HG02798 (cell line): ENCODE results near the gene F8A3.
"Not testable (repeated sequence)": the region's sequence is repeated elsewhere in the genome, so short reads cannot be mapped to it uniquely, and the experiment has no call there.

ENCODE experiments used
- ATAC-seq: cut with Tn5 transposase; IDR thresholded peaks from one replicate; pipeline ENCODE4 v1.9.1; 2021; ENCODE audit warnings: mild to moderate bottlenecking; ENCODE audit not compliant: unreplicated experiment, poor library complexity

The F8A3 gene

DNA sequence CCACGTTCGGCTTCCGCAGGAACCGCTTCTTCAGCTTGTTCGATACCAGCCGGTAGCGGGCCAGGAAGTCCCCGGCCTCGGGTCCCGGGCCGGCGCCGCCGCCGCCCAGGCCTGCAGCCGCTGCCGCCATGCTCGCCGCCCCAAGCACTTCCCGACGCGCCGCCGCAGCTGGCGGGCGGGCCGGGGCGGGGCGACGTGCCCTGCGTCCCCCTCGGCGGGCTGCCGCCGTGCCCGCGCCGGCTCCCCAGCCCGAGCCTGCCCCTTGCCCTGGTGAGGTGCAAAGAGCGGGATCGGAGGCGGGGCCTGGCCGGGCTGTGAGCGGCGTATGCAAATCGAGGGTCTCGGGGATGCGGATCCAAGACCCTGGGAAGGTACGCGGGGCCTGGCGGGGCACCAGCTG is at the start of gene F8A3:
Gene F8A3, minus strand, starts transcription at position 150 of the 400 bp plus-strand sequence. Its CDS starts 20 bp downstream, at position 130.
- ATAC-seq = peak; percentile 86

- no peak for ATAC-seq
These were observed 46.9 kb upstream of the F8A3 start for GRCh38 chrX:155505296-155505695.

GRCh38 chrX:155495134-155495533 is 36.7 kb upstream of the F8A3 start:
- not testable (repeated sequence) for ATAC-seq

DNA sequence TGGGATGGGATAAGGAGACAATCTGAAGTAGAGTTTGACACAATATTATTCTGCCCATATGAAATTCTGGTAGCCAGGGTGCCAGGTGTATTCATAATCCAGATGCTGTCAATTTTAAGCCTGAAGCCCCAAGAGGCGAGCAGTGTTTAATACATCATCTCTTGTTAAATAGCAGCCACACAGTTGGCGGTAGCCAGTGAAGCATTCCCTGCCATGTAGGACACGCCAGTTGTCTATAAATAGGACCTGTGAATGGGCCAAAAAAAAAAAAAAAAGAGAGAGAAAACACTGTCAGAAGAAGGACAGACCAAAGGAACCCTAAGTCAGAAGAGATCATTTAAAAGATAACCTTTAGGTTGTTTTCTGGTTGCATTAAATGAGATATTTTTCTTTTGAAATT is 33.0 kb upstream of the F8A3 start:
- not testable (repeated sequence) for ATAC-seq

DNA sequence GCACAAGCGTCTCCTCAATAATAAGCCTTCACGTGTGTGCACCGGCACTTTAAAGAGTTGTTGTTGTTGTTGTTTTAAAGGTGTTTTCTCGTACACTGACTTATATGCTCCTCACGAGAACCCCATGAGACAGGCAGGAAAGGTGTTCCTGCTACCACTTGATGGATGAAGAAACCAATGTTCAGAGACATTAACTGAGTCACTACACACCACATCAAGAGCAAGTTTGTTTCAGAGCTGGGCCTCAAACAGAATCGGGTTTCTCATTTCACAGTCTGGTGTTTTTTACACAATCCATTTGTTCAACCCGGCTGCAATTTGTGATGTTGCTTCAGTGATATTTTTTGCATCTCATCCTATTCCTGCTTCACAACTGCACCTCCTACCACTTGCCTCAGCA is 18.7 kb upstream of the F8A3 start:
- ATAC-seq = not testable (repeated sequence)

DNA sequence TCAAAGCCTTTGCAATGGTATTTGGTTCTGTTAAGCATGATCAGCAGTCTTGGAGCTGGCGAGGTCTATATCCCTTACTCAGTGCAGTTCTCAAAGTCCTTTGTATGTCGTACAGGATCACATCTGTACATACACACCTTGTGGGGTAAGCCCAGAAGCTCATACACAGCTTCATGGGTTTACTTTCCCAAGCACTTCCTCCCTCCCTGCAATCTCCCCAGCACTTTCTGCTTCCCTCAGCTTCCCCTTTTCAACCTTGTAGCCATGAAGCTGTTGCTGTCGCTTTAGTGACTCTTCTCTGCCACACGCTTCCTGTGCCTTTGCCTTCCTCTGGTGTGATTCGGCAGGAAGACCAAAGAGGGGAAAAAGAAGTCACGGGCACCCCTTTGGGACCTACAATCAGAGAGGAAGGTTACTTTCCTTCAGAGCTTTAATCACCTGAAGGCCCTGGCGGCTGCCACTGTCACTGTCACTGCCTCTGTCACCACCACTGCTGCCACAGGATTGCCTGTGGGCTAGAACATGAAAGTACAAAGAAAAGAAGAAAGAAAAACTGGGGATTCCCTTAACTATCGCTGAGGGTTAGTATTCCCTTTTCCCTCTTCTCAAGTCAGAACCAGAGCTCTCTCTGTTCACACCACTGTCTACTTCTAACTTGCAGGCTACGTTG is 8.0 kb upstream of the F8A3 start:
- peak; percentile 62 for ATAC-seq

GRCh38 chrX:155460501-155460900 is 2.1 kb upstream of the F8A3 start:
- not testable (repeated sequence) for ATAC-seq

- peak; percentile 61 for ATAC-seq
These were observed 516 bp downstream of the F8A3 start for GRCh38 chrX:155457761-155458447.

DNA sequence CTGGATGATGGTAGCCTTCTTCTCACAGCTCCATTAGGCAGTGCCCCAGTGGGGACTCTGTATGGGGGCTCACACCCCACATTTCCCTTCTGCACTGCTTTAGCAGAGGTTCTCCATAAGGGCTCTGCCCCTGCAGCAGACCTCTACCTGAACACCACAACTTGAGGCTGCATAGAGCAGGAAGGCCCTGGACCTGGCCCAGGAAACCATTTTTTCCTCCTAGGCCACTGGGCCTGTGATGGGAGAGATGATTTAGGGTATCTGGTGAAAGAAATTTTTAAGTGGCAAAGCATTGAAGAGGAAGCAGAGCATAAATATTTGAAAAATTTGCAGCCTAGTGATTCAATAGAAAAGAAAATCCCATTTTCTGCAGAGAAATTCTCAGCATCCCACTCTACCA is 17.3 kb downstream of the F8A3 start:
- ATAC-seq = no peak

DNA sequence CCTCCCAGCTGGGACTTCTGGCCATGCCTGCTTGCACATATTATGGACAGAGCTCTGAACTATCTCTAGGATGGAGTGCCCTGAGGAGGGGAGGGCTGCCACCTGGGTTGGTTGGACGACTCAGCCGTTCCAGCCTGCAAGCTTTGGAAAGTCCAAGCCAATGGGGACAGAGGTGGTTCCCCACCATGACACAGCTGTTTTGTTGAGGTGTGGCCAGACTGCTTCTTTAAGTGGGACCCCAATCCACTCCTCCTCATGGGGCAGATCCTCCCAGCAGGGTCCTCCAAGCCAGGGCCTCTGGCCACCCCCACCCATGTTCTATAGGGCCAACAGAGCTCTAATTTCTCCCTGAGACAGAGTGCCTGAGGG is 22.7 kb downstream of the F8A3 start:
- ATAC-seq = no peak

DNA sequence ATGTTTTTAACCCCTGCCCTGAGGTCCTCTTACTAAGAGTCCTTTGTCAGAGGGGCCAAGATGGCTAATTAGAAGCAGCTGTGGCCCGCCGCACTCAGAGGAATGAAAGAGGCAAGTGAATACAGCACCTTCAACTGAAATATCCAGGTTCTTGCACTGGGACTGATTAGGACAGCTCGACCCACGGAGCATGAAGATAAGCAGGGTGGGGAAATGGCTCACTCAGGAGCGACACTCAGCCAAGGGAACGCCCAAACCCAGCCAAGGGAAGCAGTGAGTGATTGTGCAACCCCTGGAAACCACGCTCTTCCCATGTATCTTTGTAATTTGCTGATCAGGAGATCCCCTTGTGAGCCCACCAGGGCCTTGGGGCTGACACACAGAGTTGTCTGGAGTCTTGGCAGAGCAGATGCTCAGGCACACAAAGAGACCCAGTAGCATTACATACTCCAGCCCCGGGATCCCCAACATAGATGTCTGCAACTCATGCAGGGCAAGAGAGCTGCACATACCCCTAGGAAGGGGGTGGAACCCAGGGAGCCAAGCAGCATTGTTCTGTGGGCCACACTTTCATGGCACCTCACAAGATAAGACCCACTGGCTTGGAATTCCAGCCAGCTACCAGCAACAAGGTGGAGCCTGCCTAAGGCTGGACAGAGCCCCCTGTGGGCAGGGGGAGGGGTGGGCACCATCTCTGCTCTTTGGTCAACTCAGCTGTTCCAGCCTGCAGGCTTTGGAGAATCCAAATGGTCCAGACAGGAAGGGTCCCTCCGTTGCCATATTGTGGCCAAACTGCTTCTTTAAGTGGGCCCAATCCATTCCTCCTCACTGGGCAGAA is 23.3 kb downstream of the F8A3 start:
- no peak for ATAC-seq

GRCh38 chrX:155417769-155418168 is 40.7 kb downstream of the F8A3 start:
- no peak for ATAC-seq
